Measurements from ENCODE around the gene GOLGA7B.

The GOLGA7B gene

DNA sequence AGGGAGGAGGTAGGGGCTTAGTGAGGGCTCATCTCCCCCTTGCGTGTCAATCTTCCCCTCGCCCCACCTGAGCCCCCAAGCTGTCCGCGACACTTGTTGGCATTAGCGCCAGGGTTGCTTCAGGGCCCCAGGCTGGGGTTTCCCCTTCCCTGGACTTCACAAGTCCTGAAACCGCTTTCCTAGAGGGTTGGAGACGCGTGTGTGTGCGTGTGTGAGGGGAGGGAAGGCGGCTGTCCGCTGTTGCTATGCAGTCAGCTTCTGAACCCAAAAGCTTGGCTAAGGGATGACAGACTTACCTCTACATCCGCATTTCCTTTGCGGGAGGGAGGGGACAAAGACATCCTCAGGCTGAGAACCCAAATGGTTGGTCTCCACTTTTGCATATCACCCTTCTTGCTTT is 803 bp downstream of the GOLGA7B start:
- H3K27ac Mint-ChIP-seq: peak overlapping the region in 1 of 2 donors; percentile 21
- ATAC-seq (peak; percentile 43), DNase-seq (peak; percentile 15 to 23)
- H3K4me3 Mint-ChIP-seq: peak overlapping the region; percentile 73 to 84
- no peaks in the 10 kb centered on the region for H3K9me3 Mint-ChIP-seq
- no peaks in the 10 kb centered on the region for H3K27me3 Mint-ChIP-seq
- peaks cover 40% of the 10 kb centered on the region for H3K4me1 Mint-ChIP-seq

DNA sequence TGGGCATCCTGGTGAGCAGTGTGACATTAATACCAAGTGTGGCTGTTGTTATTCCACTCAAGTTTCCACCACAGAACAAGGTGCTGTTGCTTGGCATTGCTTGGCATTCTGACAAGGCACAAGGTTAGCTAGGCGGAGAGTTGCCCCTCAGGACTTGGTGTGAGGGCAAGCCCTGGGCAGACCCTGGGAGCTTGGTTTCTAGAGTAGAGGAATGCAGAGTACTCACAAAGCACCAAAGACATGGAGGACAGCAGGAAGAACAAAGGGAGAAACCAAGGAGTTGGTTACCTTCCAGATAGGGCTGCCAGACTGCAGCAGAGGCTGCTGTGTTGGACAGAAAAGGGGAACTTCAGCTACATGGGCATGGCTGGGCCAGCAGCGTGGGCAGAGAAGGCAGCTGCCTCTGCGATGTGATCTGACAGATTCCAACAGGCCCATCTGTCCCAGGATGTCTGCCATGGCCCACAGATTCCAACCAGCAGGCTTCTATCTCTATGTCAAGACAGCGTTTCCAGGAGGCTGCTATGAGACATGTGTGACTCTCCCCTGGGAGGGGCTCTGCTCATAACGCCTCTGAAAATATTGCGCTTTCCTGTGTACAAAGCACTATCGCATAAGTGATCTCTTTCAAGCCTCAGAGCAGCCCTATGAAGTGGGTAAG is 1.8 kb downstream of the GOLGA7B start:
- Mint-ChIP-seq H3K4me3 (peak overlapping the region in 1 of 2 donors; percentile 84), H3K4me1 (peaks cover 40% of the 10 kb centered on the region), H3K27ac (no peak overlapping the region), H3K27me3 (no peaks in the 10 kb centered on the region), H3K9me3 (no peaks in the 10 kb centered on the region)
- no peak for DNase-seq
- peak; percentile 34 for ATAC-seq

DNA sequence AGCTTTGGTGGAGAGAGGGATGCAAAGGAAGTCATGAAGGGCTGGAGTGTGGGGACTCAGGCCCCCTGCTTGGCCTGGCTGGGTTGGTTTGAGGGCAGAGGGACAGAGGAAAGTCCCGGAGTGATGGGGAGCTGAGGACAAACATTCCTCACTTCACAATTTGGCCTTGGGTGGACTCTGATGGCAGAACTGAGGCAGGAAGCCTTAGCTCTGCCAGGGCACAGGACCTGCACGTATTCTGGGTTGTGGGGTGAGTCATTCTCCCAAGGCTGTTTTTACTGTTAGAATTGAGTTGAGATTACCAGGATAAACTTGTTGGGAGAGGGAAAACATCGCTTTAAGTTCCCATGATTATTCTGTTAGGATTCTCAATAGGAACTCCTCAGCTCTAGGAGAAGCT is 2.6 kb downstream of the GOLGA7B start:
- H3K4me1 Mint-ChIP-seq: peaks cover 40% of the 10 kb centered on the region
- no peaks in the 10 kb centered on the region for H3K27me3 Mint-ChIP-seq
- no peak overlapping the region for H3K27ac Mint-ChIP-seq
- no peak for DNase-seq
- no peaks in the 10 kb centered on the region for H3K9me3 Mint-ChIP-seq
- no peak for ATAC-seq
- no peak overlapping the region for H3K4me3 Mint-ChIP-seq

DNA sequence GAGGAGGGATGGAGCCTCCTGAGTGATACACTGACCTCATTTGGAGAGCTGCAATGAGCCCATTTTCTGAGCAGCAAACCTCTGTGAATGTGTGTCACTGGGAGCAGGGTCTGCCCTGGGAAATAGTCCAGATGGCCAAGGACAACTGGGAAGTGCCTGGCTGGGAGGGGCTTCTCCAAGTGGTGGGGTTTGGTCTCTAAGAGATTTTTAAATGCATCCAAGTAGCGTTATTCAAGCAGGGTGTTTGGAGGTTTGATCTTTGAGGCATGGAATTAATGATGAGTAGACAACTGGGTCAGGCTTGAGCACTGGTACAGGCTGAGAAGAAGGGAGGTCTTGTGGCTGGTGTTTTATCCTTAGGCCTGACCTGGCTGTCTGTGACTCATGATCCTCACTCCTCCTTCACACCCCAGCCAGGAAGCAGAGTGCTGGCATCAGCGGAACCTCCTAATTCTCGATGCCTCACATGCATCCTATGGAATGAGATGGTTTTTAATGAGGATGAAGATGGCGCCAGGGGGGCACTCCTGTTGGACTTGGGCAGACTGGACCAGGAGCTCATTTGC is 3.3 kb downstream of the GOLGA7B start:
- DNase-seq (no peak), ATAC-seq (no peak)
- no peaks in the 10 kb centered on the region for H3K27me3 Mint-ChIP-seq
- no peak overlapping the region for H3K27ac Mint-ChIP-seq
- no peak overlapping the region for H3K4me3 Mint-ChIP-seq
- peaks cover 44% of the 10 kb centered on the region for H3K4me1 Mint-ChIP-seq
- H3K9me3 Mint-ChIP-seq: no peaks in the 10 kb centered on the region

DNA sequence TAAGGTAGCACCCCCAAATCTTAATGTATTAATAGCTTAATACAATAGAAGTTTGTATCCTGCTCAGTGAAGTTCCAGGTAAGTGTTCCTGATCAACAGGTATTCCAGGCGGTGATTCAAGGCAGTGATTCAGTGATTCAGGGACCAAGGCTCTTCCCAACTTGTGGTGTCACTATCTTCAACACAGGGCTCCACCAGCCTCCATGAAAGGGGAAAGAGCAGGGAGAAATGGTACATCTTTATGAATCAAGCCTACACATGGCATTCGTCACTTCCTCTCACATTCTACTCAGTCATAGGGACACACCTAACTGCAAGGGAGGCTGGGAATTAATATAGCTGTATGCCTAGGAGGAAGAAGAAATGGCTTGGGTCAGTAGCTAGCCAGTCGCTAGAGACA is 5.1 kb downstream of the GOLGA7B start:
- H3K9me3 Mint-ChIP-seq: no peaks in the 10 kb centered on the region
- no peak for ATAC-seq

DNA sequence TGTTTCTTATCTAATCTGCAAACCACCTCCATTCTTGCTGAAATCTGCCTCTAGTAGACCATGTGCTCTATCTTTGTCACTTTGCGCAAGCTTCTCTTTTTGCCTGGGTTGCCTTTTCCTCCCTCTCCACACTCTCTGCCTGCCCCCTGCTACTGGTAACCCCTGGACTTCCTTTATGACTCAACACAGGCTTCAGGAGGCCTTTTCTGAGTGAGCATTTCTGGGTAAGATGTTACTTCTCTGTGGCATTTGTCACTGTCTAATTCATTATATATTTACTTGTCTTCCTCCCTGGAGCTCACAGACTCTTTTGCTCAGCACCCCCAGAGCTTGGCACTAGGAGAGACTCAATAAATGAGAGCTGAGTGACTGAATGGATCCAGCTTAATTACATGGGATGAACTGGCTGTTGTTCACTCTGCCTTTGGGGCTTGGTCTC is 8.4 kb downstream of the GOLGA7B start:
- no peaks in the 10 kb centered on the region for H3K9me3 Mint-ChIP-seq
- peaks cover 23% of the 10 kb centered on the region for H3K4me1 Mint-ChIP-seq
- ATAC-seq (peak; percentile 94), DNase-seq (peak in 1 of 2 donors; percentile 35)
- H3K27me3 Mint-ChIP-seq: no peaks in the 10 kb centered on the region
- no peak overlapping the region for H3K4me3 Mint-ChIP-seq
- peak overlapping the region in 1 of 2 donors; percentile 4 for H3K27ac Mint-ChIP-seq

More for the DNA sequence above, 5.1 kb downstream of the GOLGA7B start:
- no peak overlapping the region for H3K4me3 Mint-ChIP-seq
- no peak for DNase-seq
- H3K27me3 Mint-ChIP-seq: no peaks in the 10 kb centered on the region
- no peak overlapping the region for H3K27ac Mint-ChIP-seq
- peaks cover 45% of the 10 kb centered on the region for H3K4me1 Mint-ChIP-seq

DNA sequence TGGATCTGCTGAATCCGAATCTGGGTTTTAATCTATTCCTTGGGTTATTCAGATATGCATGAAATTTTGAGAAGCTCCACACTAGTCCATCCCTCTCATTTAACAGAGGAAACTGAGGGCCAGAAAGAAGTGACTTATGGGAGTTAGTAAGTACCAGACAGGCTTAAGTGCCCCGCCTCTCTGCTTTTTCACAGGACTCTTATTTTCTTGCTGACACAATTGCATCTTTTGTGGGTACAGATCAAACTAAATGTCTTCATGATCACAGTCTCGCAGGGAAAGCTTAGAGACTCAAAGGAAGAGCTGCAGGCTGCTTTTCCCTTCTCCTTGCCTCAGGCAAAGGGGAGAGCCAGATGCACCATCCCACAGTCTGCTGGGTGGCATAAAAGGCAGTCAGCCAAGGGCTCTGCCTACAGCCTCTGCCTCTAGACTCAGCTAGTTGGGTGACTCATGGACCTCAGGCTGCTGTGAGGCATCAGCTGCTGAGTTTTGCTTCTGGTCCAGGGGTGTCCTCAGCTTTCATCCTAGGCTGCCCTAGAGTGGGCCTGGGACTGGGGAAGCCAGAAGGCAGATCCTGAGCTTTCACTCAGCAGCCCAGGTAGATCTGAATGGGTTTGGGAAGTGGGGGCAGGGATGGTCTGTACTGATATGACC is 11.6 kb downstream of the GOLGA7B start:
- no peaks in the 10 kb centered on the region for H3K9me3 Mint-ChIP-seq
- H3K4me1 Mint-ChIP-seq: peaks cover 19% of the 10 kb centered on the region
- peak overlapping the region in 1 of 2 donors; percentile 43 for H3K27ac Mint-ChIP-seq

DNA sequence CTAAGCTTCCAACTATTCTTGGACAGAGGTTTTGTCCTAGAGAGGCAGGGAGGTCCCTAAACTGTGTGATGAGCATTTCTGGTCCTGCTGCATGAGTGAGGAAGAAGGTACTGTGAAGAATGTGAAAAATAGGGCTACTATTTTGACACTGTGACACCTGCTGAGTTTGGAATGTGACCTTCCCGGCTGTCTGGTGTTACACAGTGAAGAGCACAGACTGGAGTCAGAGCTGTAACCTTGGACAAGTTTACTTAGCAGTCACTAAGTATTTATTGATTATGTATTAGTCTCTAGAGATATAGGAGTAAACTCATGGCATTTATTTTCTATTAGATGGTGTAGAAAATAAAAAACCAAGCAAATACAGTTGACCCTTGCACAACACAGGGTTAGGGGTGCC is 12.3 kb downstream of the GOLGA7B start:
- no peak overlapping the region for H3K27ac Mint-ChIP-seq
- DNase-seq (no peak), ATAC-seq (no peak)
- H3K27me3 Mint-ChIP-seq: no peaks in the 10 kb centered on the region
- H3K4me3 Mint-ChIP-seq: no peak overlapping the region
- H3K4me1 Mint-ChIP-seq: peaks cover 19% of the 10 kb centered on the region
- H3K9me3 Mint-ChIP-seq: no peaks in the 10 kb centered on the region

More for the DNA sequence above, 11.6 kb downstream of the GOLGA7B start:
- no peak overlapping the region for H3K4me3 Mint-ChIP-seq
- ATAC-seq: peak; percentile 36
- no peaks in the 10 kb centered on the region for H3K27me3 Mint-ChIP-seq
- no peak for DNase-seq

DNA sequence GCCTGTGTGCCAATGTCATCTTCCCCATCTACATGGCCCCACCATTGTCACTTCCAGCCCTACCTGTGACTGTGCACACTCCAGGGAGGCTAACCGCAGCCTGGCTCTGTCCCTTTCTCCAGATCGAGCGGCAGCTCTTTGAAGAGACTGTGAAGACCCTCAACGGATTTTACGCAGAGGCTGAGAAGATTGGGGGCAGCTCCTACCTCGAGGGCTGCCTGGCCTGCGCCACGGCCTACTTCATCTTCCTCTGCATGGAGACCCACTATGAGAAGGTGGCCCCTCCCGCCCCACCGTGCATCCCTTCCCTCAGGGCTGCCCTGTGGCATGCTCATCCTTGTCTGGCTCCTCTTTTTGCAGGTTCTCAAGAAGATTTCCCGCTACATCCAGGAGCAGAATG is 14.2 kb downstream of the GOLGA7B start:
- H3K27ac Mint-ChIP-seq: no peak overlapping the region
- H3K4me1 Mint-ChIP-seq: peaks cover 8% of the 10 kb centered on the region
- H3K27me3 Mint-ChIP-seq: no peaks in the 10 kb centered on the region
- DNase-seq (no peak), ATAC-seq (no peak)
- H3K9me3 Mint-ChIP-seq: no peaks in the 10 kb centered on the region
- no peak overlapping the region for H3K4me3 Mint-ChIP-seq

DNA sequence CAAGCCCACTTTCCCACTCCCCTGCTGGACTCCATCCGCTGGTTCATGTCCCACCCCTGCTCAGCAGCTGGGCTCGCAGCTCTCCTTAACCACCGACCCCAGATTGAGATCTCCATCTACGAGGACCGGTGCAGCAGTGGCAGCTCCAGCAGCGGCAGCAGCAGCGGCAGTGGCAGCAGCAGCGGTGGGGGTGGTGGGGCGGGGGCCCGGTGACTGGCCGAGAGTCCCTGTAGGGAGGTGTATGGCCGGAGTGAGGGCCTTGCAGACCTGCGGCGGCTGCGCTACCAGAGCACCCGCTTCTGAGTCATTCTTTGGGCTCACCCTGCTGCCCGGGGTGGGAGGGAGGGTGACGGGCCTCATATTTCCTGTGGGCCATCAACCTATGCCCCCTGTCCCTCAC is 15.8 kb downstream of the GOLGA7B start:
- H3K4me1 Mint-ChIP-seq: peaks cover 24% of the 10 kb centered on the region
- no peak overlapping the region for H3K4me3 Mint-ChIP-seq
- no peaks in the 10 kb centered on the region for H3K27me3 Mint-ChIP-seq
- no peak overlapping the region for H3K27ac Mint-ChIP-seq
- DNase-seq (no peak), ATAC-seq (no peak)
- H3K9me3 Mint-ChIP-seq: no peaks in the 10 kb centered on the region

DNA sequence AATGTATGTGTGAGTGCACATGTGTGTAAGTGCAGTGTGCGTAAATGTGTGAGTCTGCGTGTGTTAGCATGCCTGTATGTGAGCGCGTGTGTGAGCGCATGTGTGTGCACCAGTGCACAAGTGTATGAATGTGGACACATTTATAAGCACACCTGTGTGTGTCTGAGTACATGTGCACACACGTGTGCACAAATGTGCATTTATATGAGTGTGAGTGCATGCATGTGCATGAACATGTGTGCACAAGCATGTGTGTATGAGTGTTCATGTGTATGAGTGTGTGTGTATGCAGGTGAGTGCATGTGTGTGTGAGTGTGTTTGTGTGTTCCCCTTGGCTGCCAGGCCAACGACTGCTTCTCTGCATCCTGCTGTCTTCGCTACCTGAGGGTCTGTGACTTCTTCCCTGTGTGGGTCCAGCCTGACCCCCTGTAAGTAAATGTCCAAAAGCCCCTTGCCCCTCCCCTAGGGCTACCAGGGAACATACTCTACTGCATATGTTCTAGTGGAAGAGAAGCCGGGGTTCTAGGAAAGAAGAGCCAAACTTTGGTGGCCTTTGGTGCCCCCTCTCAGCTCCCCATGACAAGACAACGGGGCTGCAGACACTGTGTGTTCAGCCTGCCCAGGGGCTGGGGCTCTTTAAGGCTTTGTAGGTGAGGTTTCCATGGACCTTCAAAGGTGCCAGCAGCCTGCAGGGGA is 17.0 kb downstream of the GOLGA7B start:
- ATAC-seq: no peak
- H3K9me3 Mint-ChIP-seq: no peaks in the 10 kb centered on the region
- H3K27me3 Mint-ChIP-seq: no peaks in the 10 kb centered on the region
- H3K4me3 Mint-ChIP-seq: no peak overlapping the region
- peaks cover 19% of the 10 kb centered on the region for H3K4me1 Mint-ChIP-seq
- no peak overlapping the region for H3K27ac Mint-ChIP-seq
- no peak for DNase-seq

DNA sequence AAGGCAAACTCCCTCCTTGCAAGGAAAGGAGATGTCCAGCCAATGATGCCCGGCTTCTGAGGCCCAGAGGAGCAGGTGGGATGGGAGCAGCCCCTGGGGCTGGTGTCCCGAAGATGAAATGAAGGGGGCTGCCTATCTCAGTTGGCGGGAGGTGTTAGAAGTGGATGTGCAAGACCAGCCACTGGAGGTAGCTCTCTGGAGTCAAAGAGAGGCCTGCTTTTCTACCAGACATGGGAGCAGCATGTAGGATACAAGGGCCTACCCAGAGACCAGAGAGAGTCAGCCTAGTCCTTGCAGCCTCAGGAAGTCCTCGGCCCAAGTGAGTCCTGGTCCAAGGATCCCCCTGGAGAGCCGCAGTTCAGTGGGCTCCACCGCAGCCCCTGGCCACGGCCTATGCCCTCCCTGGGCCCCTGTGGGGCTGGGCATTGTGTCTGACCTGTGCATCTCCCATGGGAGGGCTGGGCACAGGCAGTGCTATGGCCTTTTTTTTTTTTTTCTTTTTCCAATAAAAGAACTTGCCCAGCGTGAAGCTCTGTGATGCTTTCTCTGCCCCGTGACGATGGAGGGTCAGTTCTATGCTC is 17.7 kb downstream of the GOLGA7B start:
- H3K9me3 Mint-ChIP-seq: no peaks in the 10 kb centered on the region
- no peak overlapping the region for H3K4me3 Mint-ChIP-seq
- ATAC-seq: no peak
- no peak overlapping the region for H3K27ac Mint-ChIP-seq
- DNase-seq: no peak
- H3K4me1 Mint-ChIP-seq: peaks cover 19% of the 10 kb centered on the region
- no peaks in the 10 kb centered on the region for H3K27me3 Mint-ChIP-seq

DNA sequence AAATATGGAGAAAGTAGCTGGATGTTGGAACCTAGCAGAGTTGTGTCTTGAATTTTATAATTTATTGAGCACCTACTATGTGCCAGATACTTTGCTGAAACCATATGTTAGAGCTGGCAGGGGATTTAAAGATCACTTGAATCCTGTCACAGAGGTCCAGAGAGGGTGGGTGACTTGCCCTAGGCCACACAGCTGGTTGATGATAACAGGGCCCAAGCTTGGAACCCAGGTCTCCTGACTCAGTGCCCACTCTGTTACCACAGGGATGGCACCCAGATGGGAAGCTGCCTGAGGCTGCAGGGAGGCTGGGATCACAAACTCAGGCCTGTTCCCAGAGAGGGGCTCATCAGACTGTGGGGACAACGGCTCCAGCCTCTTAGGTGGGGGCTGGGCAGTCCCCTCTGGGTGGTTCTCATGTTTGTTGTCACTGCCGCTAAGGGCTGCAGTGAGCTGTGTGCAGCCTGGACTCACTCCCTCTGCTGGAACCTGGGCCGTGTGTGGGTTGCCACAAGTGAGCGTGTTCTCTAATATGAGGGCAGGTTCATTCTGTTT is 18.6 kb downstream of the GOLGA7B start:
- DNase-seq (no peak), ATAC-seq (no peak)
- H3K27me3 Mint-ChIP-seq: no peaks in the 10 kb centered on the region
- H3K27ac Mint-ChIP-seq: no peak overlapping the region
- no peaks in the 10 kb centered on the region for H3K9me3 Mint-ChIP-seq
- peaks cover 19% of the 10 kb centered on the region for H3K4me1 Mint-ChIP-seq
- no peak overlapping the region for H3K4me3 Mint-ChIP-seq

DNA sequence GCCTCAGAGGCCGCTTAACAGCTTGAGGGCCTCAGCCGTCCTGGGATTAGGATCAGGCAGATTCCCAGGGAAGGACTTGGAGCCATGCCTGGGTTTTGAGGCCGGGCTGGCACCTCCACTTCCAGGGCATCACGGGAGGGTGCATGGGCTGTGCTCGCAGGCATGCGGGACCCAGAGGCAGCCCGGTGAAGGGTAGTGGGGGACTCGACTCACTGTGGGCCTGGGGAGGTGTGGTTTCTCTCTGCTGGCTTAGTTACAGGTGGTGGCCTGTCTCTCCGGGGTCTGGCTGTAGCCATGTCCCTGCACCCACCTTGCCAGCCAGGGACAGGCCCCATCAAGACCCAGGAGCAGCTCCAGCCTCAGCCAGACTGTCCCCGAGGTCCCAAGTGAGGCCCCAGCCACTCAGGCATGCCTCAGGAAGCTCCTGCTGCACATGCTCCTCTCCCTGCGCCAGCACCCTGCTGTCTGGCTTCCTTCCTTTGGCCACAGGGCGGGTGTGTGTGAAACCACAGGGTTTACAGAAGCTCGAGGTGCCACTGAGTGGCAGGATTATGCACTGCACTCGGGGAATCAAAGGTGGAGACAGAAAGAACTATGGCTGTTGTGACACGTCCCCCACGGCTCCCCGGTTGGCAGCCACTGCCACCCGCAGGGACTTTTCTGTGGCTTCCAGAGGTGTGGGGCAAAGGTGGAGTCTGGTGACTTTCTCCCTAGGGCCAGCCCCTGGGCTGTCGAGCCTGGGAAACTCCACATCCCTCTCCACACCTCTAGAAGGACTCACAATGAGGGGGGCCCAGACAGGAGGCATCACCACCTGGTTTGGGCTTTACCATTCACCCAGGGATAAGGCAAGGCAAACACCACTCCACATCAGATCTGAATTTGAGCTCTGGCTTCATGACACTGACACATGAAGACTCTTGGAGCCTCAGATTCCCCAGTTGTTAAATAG is 19.7 kb downstream of the GOLGA7B start:
- peak overlapping the region; percentile 80 to 90 for H3K27ac Mint-ChIP-seq
- H3K4me3 Mint-ChIP-seq: peak overlapping the region in 1 of 2 donors; percentile 68
- H3K9me3 Mint-ChIP-seq: no peaks in the 10 kb centered on the region
- H3K4me1 Mint-ChIP-seq: peaks cover 19% of the 10 kb centered on the region
- ATAC-seq (peak; percentile 98), DNase-seq (peak; percentile 79 to 88)
- no peaks in the 10 kb centered on the region for H3K27me3 Mint-ChIP-seq
